Upper lobe of left lung (tissue), 6 donors: Measurements from ENCODE around the gene CLDN6. TPM values are rescaled to one million over a fixed set of nuclear protein-coding genes. Genes with fewer than 3 reads are reported as not detected.

Experiments used
- ATAC-seq, 2 donors: fragments of 200-7000 bp; cut with Tn5 transposase; one replicate each; pipeline ENCODE4 v1.9.1; 2022; ENCODE audit warnings: mild to moderate bottlenecking in 2 of 2, moderate library complexity in 2 of 2; ENCODE audit not compliant: low FRiP score in 2 of 2
- DNase-seq, 2 donors: peaks; one replicate each; pipeline ENCODE4 v3.0.0-alpha.2; 2019 to 2020
- H3K27ac ChIP-seq, 4 donors: fragments of 200-600 bp; sonication (generic); one replicate each; pipeline ENCODE4 v1.5.1; 2016 to 2019
- H3K27me3 ChIP-seq, 4 donors: fragments of 200-600 bp; sonication (generic); one replicate each; pipeline ENCODE4 v1.5.1; 2017 to 2019
- H3K36me3 ChIP-seq, 4 donors: fragments of 200-600 bp; sonication (generic); one replicate each; pipeline ENCODE4 v1.5.1; 2016 to 2019
- H3K4me1 ChIP-seq, 4 donors: fragments of 200-600 bp; sonication (generic); one replicate each; pipeline ENCODE4 v1.5.1; 2018 to 2019
- H3K4me3 ChIP-seq, 4 donors: fragments of 200-600 bp; sonication (generic); one replicate each; pipeline ENCODE4 v1.5.1; 2017 to 2019; ENCODE audit warnings: mild to moderate bottlenecking in 2 of 4, moderate library complexity in 1 of 4
- H3K9me3 ChIP-seq, 4 donors: fragments of 200-600 bp; sonication (generic); one replicate each; pipeline ENCODE4 v1.5.1; 2018 to 2019
- CTCF ChIP-seq, 6 experiments: fragments of 450-650 bp in 4 of 6; fragments of 200-600 bp in 2 of 6; sonication (generic) in 2 of 6; IDR thresholded peaks; one replicate each; pipeline ENCODE4 v1.5.1; 2016 to 2019; ENCODE audit warnings: antibody characterized with exemption in 6 of 6
- EP300 ChIP-seq, 4 donors: sonication (generic); formaldehyde crosslinking; IDR thresholded peaks; one replicate each; pipeline ENCODE4 v1.5.1; 2017; ENCODE audit warnings: antibody characterized with exemption in 4 of 4, control low read depth in 2 of 4
- POLR2A ChIP-seq, 4 donors: fragments of 450-650 bp; IDR thresholded peaks; one replicate each; pipeline ENCODE4 v1.5.1; 2016 to 2017; ENCODE audit warnings: antibody characterized with exemption in 4 of 4, mild to moderate bottlenecking in 2 of 4
- POLR2AphosphoS5 ChIP-seq, 2 donors: sonication (generic); formaldehyde crosslinking; IDR thresholded peaks; one replicate each; pipeline ENCODE4 v1.5.1; 2017; ENCODE audit warnings: antibody characterized with exemption in 2 of 2
- WGBS, 2 donors: methylation state at CpG; one replicate each; pipeline ENCODE4 v1.1.5; 2017 to 2018; 5-methylcytosine and 5-hydroxymethylcytosine counted together
- total RNA-seq, 6 donors: library from RNA; depleted of rRNA in 4 of 6; stranded (reverse); fragments of >200 nt in 4 of 6; gene quantifications; one replicate each; pipeline versions ENCODE4 v1.1.0 to v1.2.1, GENCODE V29; 2016 to 2021
- donor health status: DM: no; HTN: no; CAD: no; lungs with moderate emphysema.
- donor health status: DM: no; HTN: yes; CAD: no; lungs with severe emphysema.

CLDN6 gene
- total RNA-seq, 6 donors from 2014 or later = 0.30 to 1.9 (median 0.72) TPM; not detected in 3

DNA sequence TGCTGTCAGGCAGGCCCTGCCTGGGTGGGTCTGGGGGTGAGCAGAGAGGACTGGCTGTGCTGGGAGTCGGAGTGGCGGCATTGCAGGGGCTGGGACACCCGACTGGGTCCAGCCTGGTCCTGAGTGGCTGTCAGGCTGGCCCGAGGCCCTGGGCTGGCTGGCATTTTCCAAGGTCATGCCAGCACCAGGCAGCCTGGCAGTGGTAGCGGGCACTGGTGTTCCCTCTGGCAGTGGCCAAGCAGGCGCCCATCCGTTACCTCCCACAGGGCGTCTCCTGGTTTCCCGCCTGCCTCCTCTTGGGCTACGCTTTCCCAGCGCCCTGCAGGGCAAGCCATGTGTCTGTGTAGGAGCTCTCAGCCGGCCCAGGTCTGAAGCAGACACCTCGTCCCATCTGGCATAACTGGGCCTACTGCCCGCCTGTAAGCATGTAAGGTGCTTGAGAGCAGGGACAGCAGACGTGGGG is 32.1 kb downstream of the CLDN6 start:
- H3K4me1 ChIP-seq = peaks cover 8 to 23% (median 16%) of the 10 kb centered on the region in 4 donors
- no peak overlapping the region for H3K4me3 ChIP-seq
- H3K27me3 ChIP-seq = no peaks in the 10 kb centered on the region
- ATAC-seq (peak in 1 of 2 donors; percentile 1), DNase-seq (peak in 1 of 2 donors; percentile 68)
- no peaks in the 10 kb centered on the region for H3K9me3 ChIP-seq
- 83 to 85% methylated on average over 7 to 11 of the region's 15 CpGs for WGBS, 2 donors
- H3K27ac ChIP-seq = no peak overlapping the region
- no peak for TF ChIP-seq POLR2A (IDR thresholded peaks at IDR 0.05)
- no peak for TF ChIP-seq POLR2AphosphoS5 (IDR thresholded peaks at IDR 0.05)
- no peak for TF ChIP-seq EP300 (IDR thresholded peaks at IDR 0.05)
- TF ChIP-seq CTCF (IDR thresholded peaks at IDR 0.05) = no peak
- H3K36me3 ChIP-seq = no peaks in the 10 kb centered on the region

DNA sequence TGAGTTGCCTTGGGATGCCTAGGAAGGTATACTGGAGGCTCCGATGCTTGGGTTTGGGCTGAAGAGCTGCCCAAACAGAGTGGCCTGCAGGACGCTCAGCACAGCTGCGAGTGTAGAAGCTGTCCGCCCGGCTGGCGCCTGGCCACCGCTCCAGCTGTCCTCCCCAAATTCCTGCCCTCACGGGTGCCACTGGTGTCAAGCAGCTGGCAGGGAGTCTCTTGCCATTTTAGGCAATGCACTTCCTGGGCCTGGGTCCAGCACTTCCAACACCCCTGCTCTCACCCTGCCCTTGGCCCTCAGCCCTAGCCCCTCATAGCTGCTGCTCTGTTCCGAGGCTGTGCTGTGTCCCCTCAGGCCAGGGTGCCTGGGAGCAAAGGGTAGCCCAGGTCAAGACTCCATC is 32.5 kb downstream of the CLDN6 start:
- DNase-seq (peak in 1 of 2 donors; percentile 92), ATAC-seq (no peak)
- peaks cover 11 to 26% (median 19%) of the 10 kb centered on the region in 4 donors for H3K4me1 ChIP-seq
- TF ChIP-seq POLR2AphosphoS5 (IDR thresholded peaks at IDR 0.05) (no peak), POLR2A (IDR thresholded peaks at IDR 0.05) (no peak), EP300 (IDR thresholded peaks at IDR 0.05) (no peak), CTCF (IDR thresholded peaks at IDR 0.05) (no peak)
- 92% methylated on average over 7 of the region's 9 CpGs; no CpG with 5 or more reads in 1 of the 2 donors for WGBS, 2 donors
- H3K4me3 ChIP-seq = no peak overlapping the region
- H3K36me3 ChIP-seq = no peaks in the 10 kb centered on the region
- H3K27me3 ChIP-seq = no peaks in the 10 kb centered on the region
- no peak overlapping the region for H3K27ac ChIP-seq
- no peaks in the 10 kb centered on the region for H3K9me3 ChIP-seq

GRCh38 chr16:2983706-2984136 is 34.3 kb downstream of the CLDN6 start:
- ATAC-seq (peak; percentile 81 to 87), DNase-seq (peak; percentile 88 to 97)
- Histone ChIP-seq H3K9me3 (no peaks in the 10 kb centered on the region), H3K27me3 (no peaks in the 10 kb centered on the region), H3K27ac (no peak overlapping the region), H3K36me3 (no peaks in the 10 kb centered on the region), H3K4me3 (peak overlapping the region in 2 of 4 donors; percentile 25 to 27), H3K4me1 (peaks cover 17 to 36% (median 27%) of the 10 kb centered on the region in 4 donors)
- TF ChIP-seq EP300 (IDR thresholded peaks at IDR 0.05) (no peak), POLR2A (IDR thresholded peaks at IDR 0.05) (no peak), CTCF (IDR thresholded peaks at IDR 0.05) (peak; percentile 94 to 98 (median 95)), POLR2AphosphoS5 (IDR thresholded peaks at IDR 0.05) (no peak)
- 21% methylated on average over 15 to 18 of the region's 42 CpGs for WGBS, 2 donors

DNA sequence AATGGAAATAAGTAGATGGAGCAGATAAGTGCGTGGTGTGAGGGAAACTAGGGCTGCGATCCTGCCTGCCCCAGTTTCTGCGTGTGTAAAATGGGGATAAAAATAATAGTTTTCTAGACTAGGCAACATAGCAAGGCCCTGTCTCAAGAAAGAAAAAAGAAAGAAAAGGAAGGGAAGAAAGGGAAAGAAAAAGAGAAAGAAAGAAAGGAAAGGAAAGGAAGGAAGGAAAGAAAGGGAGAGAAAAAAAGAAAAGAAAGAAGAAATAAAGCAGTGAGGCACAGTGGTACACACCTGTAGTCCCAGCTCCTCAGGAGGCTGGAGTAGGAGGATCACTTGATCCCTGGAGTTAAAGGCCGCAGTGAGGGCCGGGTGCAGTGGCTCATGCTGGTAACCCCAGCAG is 35.6 kb downstream of the CLDN6 start:
- no peak overlapping the region for H3K4me3 ChIP-seq
- no peaks in the 10 kb centered on the region for H3K36me3 ChIP-seq
- ATAC-seq (no peak), DNase-seq (no peak)
- H3K27me3 ChIP-seq = no peaks in the 10 kb centered on the region
- WGBS, 2 donors = 84 to 89% methylated on average over 5 of the region's 5 CpGs
- TF ChIP-seq POLR2AphosphoS5 (IDR thresholded peaks at IDR 0.05) = no peak
- no peak for TF ChIP-seq POLR2A (IDR thresholded peaks at IDR 0.05)
- no peak for TF ChIP-seq EP300 (IDR thresholded peaks at IDR 0.05)
- no peak for TF ChIP-seq CTCF (IDR thresholded peaks at IDR 0.05)
- H3K4me1 ChIP-seq = peaks cover 17 to 39% (median 27%) of the 10 kb centered on the region in 4 donors
- no peaks in the 10 kb centered on the region for H3K9me3 ChIP-seq
- H3K27ac ChIP-seq = no peak overlapping the region

DNA sequence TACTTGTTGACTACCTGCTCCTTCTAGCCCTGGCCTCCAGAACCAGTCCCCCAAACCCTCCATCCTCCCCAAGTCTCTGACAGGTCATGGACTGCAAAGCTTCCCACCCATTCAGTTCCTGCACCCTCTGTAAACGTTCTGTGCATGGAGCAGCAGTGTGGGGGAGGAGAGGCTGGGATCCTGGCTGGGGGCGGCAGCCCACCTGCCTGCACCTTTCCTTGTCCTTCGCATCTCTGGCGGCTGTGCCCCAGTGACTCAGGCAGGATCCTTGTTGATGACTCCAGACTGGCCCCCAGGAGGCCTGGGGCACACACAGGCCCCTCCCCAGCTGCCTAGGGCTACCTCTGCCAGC is 36.1 kb downstream of the CLDN6 start:
- WGBS, 2 donors = 79% methylated on average over 4 of the region's 4 CpGs
- H3K4me1 ChIP-seq = peaks cover 17 to 39% (median 27%) of the 10 kb centered on the region in 4 donors
- no peak for TF ChIP-seq EP300 (IDR thresholded peaks at IDR 0.05)
- no peak for TF ChIP-seq POLR2AphosphoS5 (IDR thresholded peaks at IDR 0.05)
- TF ChIP-seq CTCF (IDR thresholded peaks at IDR 0.05) = no peak
- TF ChIP-seq POLR2A (IDR thresholded peaks at IDR 0.05) = no peak
- H3K36me3 ChIP-seq = no peaks in the 10 kb centered on the region
- H3K27me3 ChIP-seq = no peaks in the 10 kb centered on the region
- no peaks in the 10 kb centered on the region for H3K9me3 ChIP-seq
- H3K4me3 ChIP-seq = no peak overlapping the region
- ATAC-seq (no peak), DNase-seq (peak in 1 of 2 donors; percentile 45)
- H3K27ac ChIP-seq = no peak overlapping the region
